GM19395 (cell line): ENCODE results near the gene DEFB112.

Experiments
- ATAC-seq: cut with Tn5 transposase; IDR thresholded peaks from one replicate; pipeline ENCODE4 v1.9.1; 2021; ENCODE audit warnings: mild to moderate bottlenecking, moderate library complexity; ENCODE audit not compliant: unreplicated experiment

The DEFB112 gene

DNA sequence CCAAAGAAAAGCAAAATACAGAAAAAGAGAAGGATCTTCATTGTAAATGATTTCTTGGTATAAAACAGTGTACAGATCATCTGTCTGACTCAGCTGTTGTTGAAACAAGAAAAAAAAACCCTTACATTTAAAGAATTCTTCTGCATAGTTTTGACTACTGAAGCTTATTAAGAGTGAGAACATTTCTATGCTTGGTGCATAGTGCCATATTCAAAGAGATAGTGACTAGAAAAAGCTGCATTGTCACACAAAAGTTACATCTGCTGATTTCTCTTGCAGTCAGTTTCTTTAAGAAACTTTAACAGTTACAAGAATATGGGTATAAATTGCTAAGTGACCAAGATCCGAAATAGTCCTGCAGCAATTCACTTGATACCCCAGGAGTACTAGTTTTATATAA lies at the start of gene DEFB112:
Gene DEFB112 (minus strand): TSS at position 101 of the 400 bp plus-strand sequence. CDS start 60 bp downstream, at position 41.
- no peak for ATAC-seq

- ATAC-seq: no peak
Observed at GRCh38 chr6:50098641-50098993, 48.9 kb upstream of the DEFB112 start.

DNA sequence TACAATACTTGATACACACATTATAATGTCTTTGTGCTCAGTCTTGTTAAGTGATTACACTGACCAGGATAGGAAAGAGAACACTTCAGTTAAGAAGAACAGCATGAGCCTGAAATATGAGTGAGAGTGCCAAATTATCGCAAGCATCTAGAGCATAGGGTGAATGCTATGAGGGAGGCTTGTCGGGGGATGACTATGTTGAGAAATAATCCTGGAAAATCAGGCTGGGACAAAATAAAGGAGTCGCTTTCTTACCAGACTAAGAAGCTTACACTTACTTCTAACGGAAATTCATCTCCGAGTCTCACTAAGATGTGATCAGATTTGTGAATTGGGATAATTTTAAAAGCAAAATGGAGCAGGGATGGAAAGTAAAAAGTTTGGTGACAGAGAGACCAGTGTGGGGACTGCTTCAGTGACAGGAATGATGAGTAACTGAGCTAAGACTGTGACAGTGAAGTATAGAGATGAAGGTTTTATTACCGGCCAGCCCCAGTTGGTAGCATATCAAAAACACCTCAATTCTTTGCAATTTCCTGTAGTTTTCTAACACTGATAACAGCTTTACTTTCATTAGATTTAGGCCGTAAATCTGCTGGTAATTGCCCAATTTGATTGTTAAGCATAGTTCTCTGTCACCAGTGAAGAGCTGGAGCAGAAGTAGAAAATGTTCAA lies 48.4 kb upstream of the DEFB112 start:
- ATAC-seq: no peak

DNA sequence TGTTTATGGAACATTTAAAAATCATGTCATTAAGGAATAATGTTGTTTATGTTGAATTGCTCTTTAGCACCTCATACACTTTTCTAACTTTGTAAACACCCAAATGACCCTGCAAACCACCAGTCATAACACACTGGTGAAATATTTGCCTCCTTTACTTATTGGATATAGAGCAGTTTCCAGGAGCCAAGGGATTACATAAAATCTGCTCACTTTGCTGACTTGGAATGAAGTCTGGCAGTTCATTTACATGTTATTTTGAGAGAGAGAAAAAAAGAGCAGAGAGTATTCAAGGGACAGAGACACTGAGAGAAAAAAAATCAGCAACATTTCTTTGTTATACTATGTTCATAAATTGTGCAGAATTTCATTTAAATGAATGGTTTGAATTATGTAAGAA lies 46.6 kb upstream of the DEFB112 start:
- ATAC-seq: no peak

DNA sequence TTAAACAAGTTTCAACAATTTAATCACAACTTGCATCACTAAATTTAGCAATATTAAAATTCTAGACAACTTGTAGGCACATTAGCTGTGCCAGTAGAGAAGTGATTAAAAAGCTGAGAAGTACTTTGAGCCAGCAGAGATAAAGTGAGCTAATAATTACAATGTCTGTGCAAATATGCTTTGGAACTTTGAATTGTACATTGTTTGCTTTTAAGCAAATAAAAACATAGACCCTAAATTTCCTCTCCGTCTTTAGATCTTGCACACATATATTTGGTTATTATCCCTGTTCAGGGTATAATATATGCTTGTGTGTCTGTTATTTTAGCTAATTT lies 44.2 kb upstream of the DEFB112 start:
- ATAC-seq: no peak

DNA sequence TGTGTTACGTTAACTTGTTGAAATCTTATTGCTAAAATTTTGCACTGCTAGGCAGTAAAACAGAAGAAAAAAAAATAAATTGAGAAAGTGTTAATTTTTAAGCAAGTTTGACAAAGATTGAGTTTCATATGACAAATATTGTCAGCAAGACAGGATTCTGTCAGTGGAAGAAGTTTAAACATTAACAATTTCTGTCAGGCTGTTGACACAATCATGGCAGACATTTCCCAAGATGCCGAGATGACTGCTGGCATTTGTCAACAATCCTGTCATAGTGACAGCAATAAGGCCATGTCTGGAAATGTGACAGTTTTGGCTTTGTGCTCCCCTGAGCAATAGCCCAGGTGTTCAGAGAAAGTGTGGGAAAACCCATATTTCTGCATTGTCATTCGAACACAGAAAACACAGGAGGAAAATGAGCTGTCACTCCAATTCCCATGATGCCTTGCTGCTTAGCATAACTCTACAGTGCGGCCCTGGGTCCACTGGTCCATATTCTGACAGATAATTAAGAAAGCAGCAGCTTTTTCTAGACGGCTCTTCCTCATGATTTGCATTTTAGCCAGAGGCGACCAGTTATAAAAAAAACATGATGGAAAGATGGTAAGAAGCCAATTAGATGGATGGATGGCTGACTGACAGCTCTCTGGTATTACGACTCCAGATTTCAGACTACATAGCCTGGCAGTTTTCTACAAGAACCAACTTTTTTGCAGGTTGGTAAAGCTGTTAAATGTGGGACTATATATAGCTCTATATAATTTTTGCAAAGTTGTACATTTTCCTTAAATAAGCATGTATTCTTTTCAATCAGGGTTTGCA lies 43.6 kb upstream of the DEFB112 start:
- no peak for ATAC-seq

GRCh38 chr6:50091641-50092040 lies 41.9 kb upstream of the DEFB112 start:
- no peak for ATAC-seq

- ATAC-seq: no peak
Observed at GRCh38 chr6:50089911-50090310, 40.2 kb upstream of the DEFB112 start.

GRCh38 chr6:50087231-50087954 lies 37.7 kb upstream of the DEFB112 start:
- ATAC-seq: no peak

- ATAC-seq: no peak
Observed at GRCh38 chr6:50077385-50077784, 27.7 kb upstream of the DEFB112 start.

GRCh38 chr6:50076431-50076830 lies 26.7 kb upstream of the DEFB112 start:
- ATAC-seq: no peak

DNA sequence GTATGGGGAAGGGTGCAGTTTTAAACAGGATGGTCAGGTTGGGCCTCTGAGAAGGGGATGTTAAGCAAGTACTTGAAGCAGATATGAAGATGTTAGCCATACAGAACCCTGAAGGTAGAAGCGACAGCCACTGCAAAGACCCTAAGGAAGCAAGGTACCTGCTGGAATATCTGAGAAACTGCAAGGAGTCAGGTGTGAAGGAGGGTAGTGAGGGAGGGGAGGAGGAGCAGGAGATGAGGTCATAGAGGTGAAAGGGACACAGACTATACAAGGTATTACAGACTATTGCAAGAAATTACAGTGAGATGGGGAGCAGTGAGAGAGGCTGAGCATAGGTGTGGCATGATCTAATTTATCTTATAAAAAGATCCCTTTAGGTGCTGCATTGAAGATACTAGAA lies 22.2 kb upstream of the DEFB112 start:
- ATAC-seq: no peak

DNA sequence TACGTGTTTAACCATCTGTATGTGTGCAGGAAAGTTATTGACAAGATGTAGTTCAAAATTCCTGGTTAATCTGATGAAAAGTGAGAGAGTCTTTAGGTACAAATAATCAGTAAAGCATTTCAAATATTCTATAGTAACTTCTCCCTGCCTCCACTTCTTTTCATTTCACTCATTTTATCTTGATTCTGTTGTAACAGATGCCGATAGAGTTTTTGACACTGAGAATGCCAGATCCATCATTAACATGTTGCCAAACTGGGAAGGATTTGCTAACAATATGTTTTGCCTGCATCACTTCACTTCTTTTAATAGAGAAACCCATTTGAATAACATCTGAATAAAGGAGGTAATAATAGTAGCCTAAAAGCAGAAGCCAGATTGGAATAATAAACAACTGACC lies 20.4 kb upstream of the DEFB112 start:
- no peak for ATAC-seq

DNA sequence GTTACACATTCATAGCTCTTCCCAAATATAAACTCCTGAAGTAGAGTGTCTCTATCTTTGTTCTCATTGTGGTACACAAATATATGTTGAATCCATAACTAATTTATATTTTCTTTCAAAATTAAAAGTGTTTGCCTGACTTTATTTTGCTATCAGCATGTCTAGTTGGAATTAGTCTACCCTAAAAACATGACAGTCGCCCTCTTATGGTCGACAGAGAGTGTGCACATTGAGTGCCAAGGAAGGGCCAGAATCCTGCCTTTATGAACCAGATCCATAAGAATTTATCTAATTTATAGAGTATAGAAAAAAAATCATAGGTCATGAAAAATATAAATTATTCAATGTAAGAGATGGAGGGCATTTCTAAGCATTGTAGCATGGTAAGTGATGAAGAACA lies 12.3 kb upstream of the DEFB112 start:
- peak; percentile 60 for ATAC-seq

- peak; percentile 72 for ATAC-seq
Observed at GRCh38 chr6:50056242-50056641, 6.5 kb upstream of the DEFB112 start.

GRCh38 chr6:50047026-50047425 lies 2.7 kb downstream of the DEFB112 start:
- no peak for ATAC-seq

GRCh38 chr6:50030777-50031562 lies 18.8 kb downstream of the DEFB112 start:
- peak; percentile 70 for ATAC-seq

- no peak for ATAC-seq
Observed at GRCh38 chr6:50030350-50030749, 19.4 kb downstream of the DEFB112 start.

DNA sequence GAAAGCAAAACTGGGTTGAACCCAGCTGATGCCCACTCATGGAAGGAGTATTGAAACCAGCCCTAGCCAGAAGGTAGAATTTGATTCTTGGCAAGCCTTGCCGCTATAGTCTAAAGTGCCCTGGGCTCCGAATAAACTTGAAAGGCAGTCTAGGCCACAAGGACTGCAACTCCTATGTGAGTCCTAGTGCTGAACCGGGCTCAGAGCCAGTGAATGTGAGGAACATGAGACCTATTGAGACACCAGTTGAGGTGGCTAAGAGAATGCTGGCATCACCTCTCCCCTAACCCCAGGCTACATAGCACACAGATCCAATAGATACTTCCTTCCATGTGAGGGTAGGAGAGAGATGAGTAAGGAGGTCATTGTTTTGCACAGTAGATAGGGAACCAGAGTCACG lies 24.5 kb downstream of the DEFB112 start:
- no peak for ATAC-seq

GRCh38 chr6:50021894-50022293 lies 27.8 kb downstream of the DEFB112 start, which contains the start of gene DEFB110:
Gene DEFB110 (minus strand): TSS chr6:50021994. CDS start chr6:50021935, 59 bp downstream.
- no peak for ATAC-seq

- ATAC-seq: no peak
Observed at GRCh38 chr6:50007819-50008218, 41.9 kb downstream of the DEFB112 start.
